A549 (cell line): Measurements from ENCODE around the gene IPO5. TPM values are rescaled to one million over a fixed set of nuclear protein-coding genes. Genes with fewer than 3 reads are reported as not detected.
"Not testable (repeated sequence)": the region's sequence is repeated elsewhere in the genome, so short reads cannot be mapped to it uniquely, and the experiment has no call there.

ENCODE experiments used
- ATAC-seq, 2 experiments: fragments of 200-7000 bp in 1 of 2; fragments of >200 bp in 1 of 2; cut with Nextera tagmentation in 1 of 2; cut with Tn5 transposase in 1 of 2; 3 replicates each; pipeline versions ENCODE4 v1.8.0 to v1.9.1; 2018 to 2020; ENCODE audit warnings: mild to moderate bottlenecking in 1 of 2, moderate library complexity in 1 of 2
- CTCF ChIA-PET: fragments of 300-600 bp; sonication (Branson Sonifier 250); formaldehyde crosslinking; extraction: SDS; loops from one replicate; lab custom pipeline; 2021; ENCODE audit warnings: antibody characterized with exemption, inconsistent platforms; lab: Yijun Ruan, JAX
- POLR2A ChIA-PET: fragments of 350-600 bp; formaldehyde crosslinking; extraction: SDS; loops from one replicate; lab custom pipeline; 2021; ENCODE audit warnings: antibody characterized with exemption, inconsistent platforms; lab: Yijun Ruan, JAX
- DNase-seq, 2 experiments: peaks; one replicate each; pipeline versions ENCODE4 v3.0.0 to v3.0.0-alpha.2; 2011 to 2016; ENCODE audit warnings: low read depth in 1 of 2, low spot score in 1 of 2
- FAIRE-seq: peaks from 2 replicates; lab custom pipeline; 2011; peaks lifted over from hg19 to GRCh38; lab: Jason Lieb, UNC
- H3K27ac ChIP-seq, 2 experiments: fragments of >200 bp; sonication (Bioruptor Twin); formaldehyde crosslinking; 3 replicates each; pipeline ENCODE4 v1.5.1; 2016 to 2017
- H3K4me1 ChIP-seq: fragments of >200 bp; sonication (Bioruptor Twin); formaldehyde crosslinking; 3 replicates; pipeline ENCODE4 v1.6.1; 2016
- H3K4me2 ChIP-seq: fragments of >200 bp; sonication (Bioruptor Twin); formaldehyde crosslinking; 3 replicates; pipeline ENCODE4 v1.6.1; 2016
- H3K4me3 ChIP-seq: fragments of >200 bp; sonication (Bioruptor Twin); formaldehyde crosslinking; 3 replicates; pipeline ENCODE4 v1.5.1; 2016
- H3K9me3 ChIP-seq: fragments of >200 bp; sonication (Bioruptor Twin); formaldehyde crosslinking; 3 replicates; pipeline ENCODE4 v1.6.1; 2016
- CBX2 ChIP-seq: fragments of 200-600 bp; sonication (generic); IDR thresholded peaks from 2 replicates; pipeline ENCODE4 v1.6.1; 2016; ENCODE audit warnings: low read depth, mild to moderate bottlenecking, borderline replicate concordance
- CEBPB ChIP-seq, 2 experiments: fragments of >200 bp in 1 of 2; sonication (Bioruptor Twin) in 1 of 2; formaldehyde crosslinking in 1 of 2; IDR thresholded peaks; 2 replicates each; pipeline ENCODE4 v1.6.1; 2012 to 2016
- ESRRA ChIP-seq: fragments of 150-350 bp; IDR thresholded peaks from 2 replicates; pipeline ENCODE4 v1.6.1; 2014; ENCODE audit warnings: mild to moderate bottlenecking, low read length, borderline replicate concordance
- FOSL2 ChIP-seq, 2 experiments: fragments of 450-650 bp in 1 of 2; fragments of >200 bp in 1 of 2; sonication (Bioruptor Twin) in 1 of 2; formaldehyde crosslinking; IDR thresholded peaks; 2 replicates each; pipeline versions ENCODE4 v1.5.0 to v1.6.1; 2016 to 2020; ENCODE audit warnings: mild to moderate bottlenecking in 1 of 2, moderate library complexity in 1 of 2
- HDAC2 ChIP-seq: fragments of 200-600 bp; sonication (generic); IDR thresholded peaks from 2 replicates; pipeline ENCODE4 v1.6.1; 2016
- HES2 ChIP-seq: fragments of >200 bp; sonication (Bioruptor Twin); formaldehyde crosslinking; IDR thresholded peaks from 2 replicates; pipeline ENCODE4 v1.6.1; 2016
- HMGXB4 ChIP-seq: fragments of 250-450 bp; sonication (Bioruptor Pico); IDR thresholded peaks from 2 replicates; pipeline ENCODE4 v1.5.0; 2021; ENCODE audit warnings: mild to moderate bottlenecking, moderate library complexity, borderline replicate concordance
- HOXA7 ChIP-seq: fragments of 250-450 bp; sonication (Bioruptor Pico); IDR thresholded peaks from 2 replicates; pipeline ENCODE4 v1.5.0; 2020; ENCODE audit warnings: mild to moderate bottlenecking, moderate library complexity
- JUN ChIP-seq, 2 experiments: fragments of >200 bp; sonication (Bioruptor Twin); formaldehyde crosslinking; IDR thresholded peaks; 2 replicates in 1 of 2; 3 replicates in 1 of 2; pipeline ENCODE4 v1.6.1; 2016 to 2017
- JUNB ChIP-seq: fragments of >200 bp; sonication (Bioruptor Twin); formaldehyde crosslinking; IDR thresholded peaks from 2 replicates; pipeline ENCODE4 v1.6.1; 2016
- MYC ChIP-seq: IDR thresholded peaks from 2 replicates; pipeline ENCODE4 v1.6.1; 2012; ENCODE audit warnings: mild to moderate bottlenecking, inconsistent platforms, low read length, improper control_type of control experiment, borderline replicate concordance
- NFE2L2 ChIP-seq: fragments of 150-350 bp; conservative IDR thresholded peaks from 2 replicates; pipeline ENCODE4 v1.6.1; 2014; ENCODE audit warnings: low read length
- NPAS2 ChIP-seq: fragments of 250-450 bp; sonication (Bioruptor Pico); IDR thresholded peaks from 2 replicates; pipeline ENCODE4 v1.8.0; 2022; ENCODE audit warnings: mild to moderate bottlenecking, moderate library complexity, borderline replicate concordance
- NR3C1 ChIP-seq: fragments of >200 bp; sonication (Bioruptor Twin); formaldehyde crosslinking; IDR thresholded peaks from 3 replicates; pipeline ENCODE4 v1.6.1; 2017
- PBX3 ChIP-seq: IDR thresholded peaks from 2 replicates; pipeline ENCODE4 v1.6.1; 2012
- POLR2A ChIP-seq: IDR thresholded peaks from 2 replicates; pipeline ENCODE4 v1.6.1; 2012; ENCODE audit warnings: mild to moderate bottlenecking, low read length
- RAD21 ChIP-seq, 2 experiments: fragments of >200 bp in 1 of 2; sonication (Bioruptor Twin) in 1 of 2; formaldehyde crosslinking in 1 of 2; IDR thresholded peaks in 1 of 2; conservative IDR thresholded peaks in 1 of 2; 2 replicates in 1 of 2; 3 replicates in 1 of 2; pipeline ENCODE4 v1.6.1; 2012 to 2018; ENCODE audit warnings: inconsistent platforms in 1 of 2
- RARB ChIP-seq: fragments of 250-450 bp; sonication (Bioruptor Pico); IDR thresholded peaks from 2 replicates; pipeline ENCODE4 v1.8.0; 2021; ENCODE audit warnings: mild to moderate bottlenecking, moderate library complexity
- RCOR1 ChIP-seq: fragments of 150-350 bp; IDR thresholded peaks from 2 replicates; pipeline ENCODE4 v1.6.1; 2014; ENCODE audit warnings: antibody characterized with exemption, low read length, low read depth
- USF2 ChIP-seq: fragments of 450-650 bp; IDR thresholded peaks from 2 replicates; pipeline ENCODE4 v1.6.1; 2014; ENCODE audit warnings: antibody characterized with exemption
- ZC3H11A ChIP-seq: fragments of 450-650 bp; IDR thresholded peaks from 2 replicates; pipeline ENCODE4 v1.6.1; 2014; ENCODE audit warnings: antibody characterized with exemption, mild to moderate bottlenecking
- ZFP36 ChIP-seq: fragments of 450-650 bp; IDR thresholded peaks from 2 replicates; pipeline ENCODE4 v1.6.1; 2014; ENCODE audit warnings: borderline replicate concordance; ENCODE audit not compliant: partially characterized antibody
- WGBS: methylation state at CpG from one replicate; pipeline ENCODE4 v1.1.6; 2017; ENCODE audit errors: missing lambda C conversion rate; 5-methylcytosine and 5-hydroxymethylcytosine counted together
- polyA plus RNA-seq, 4 experiments: library from polyadenylated mRNA; depleted of rRNA in 3 of 4; stranded (reverse); fragments of >200 nt; fragmentation: RNase III in 1 of 4; extraction: RNeasy Plus Mini Kit Qiagen cat#74134 plus additional on column Dnase treatment in 1 of 4; gene quantifications; 2 replicates in 3 of 4; 3 replicates in 1 of 4; pipeline ENCODE4 v1.2.3, GENCODE V29; 2011 to 2017

Gene IPO5
- polyA plus RNA-seq, 2 of the 4 experiments (the other 2 are of a cell fraction) = 98.4 to 166 TPM

- H3K27ac ChIP-seq, H3K4me2 ChIP-seq, H3K9me3 ChIP-seq, ATAC-seq, DNase-seq, FAIRE-seq, H3K4me3 ChIP-seq, POLR2A ChIA-PET: not testable (repeated sequence)
- H3K4me1 ChIP-seq = peaks cover 14% of the 10 kb centered on the region; the same call in 2 of the 3 replicates
- CTCF ChIA-PET = interaction anchor here (0.8 to 1.4 kb wide), 4 partner anchors 11 to 409 kb away, joined by 3 read pairs; no protein-coding TSS in a partner anchor
- WGBS = 72% methylated on average over 6 of the region's 12 CpGs
These were observed 83.3 kb downstream of the IPO5 start for GRCh38 chr13:98036564-98037302.

- no peak for TF ChIP-seq RARB
- TF ChIP-seq NR3C1 = no peak
- TF ChIP-seq CBX2 = no peak
- TF ChIP-seq HES2 = no peak
- no peak for TF ChIP-seq POLR2A
- no peak for TF ChIP-seq CEBPB (IDR thresholded peaks at IDR 0.05)
- no peak for TF ChIP-seq PBX3
- no peak for TF ChIP-seq JUNB
- TF ChIP-seq FOSL2 (IDR thresholded peaks at IDR 0.05) = no peak
- no peak for TF ChIP-seq FOSL2 (CRISPR knock-in tag; IDR thresholded peaks at IDR 0.05)
- TF ChIP-seq ZFP36 = no peak
- TF ChIP-seq JUN (IDR thresholded peaks at IDR 0.05) = no peak
- 85% methylated on average over 7 of the region's 7 CpGs for WGBS
- Histone ChIP-seq H3K4me3 (no peak overlapping the region), H3K9me3 (no peaks in the 10 kb centered on the region), H3K27ac (no peak overlapping the region), H3K4me1 (peaks cover under 1% of the 10 kb centered on the region; the same call in 1 of the 3 replicates), H3K4me2 (no peak overlapping the region)
- CTCF ChIA-PET = no interaction called here
- FAIRE-seq = no peak
- DNase-seq = no peak
- no peak for ATAC-seq
- POLR2A ChIA-PET = no interaction called here
These were observed 85.8 kb downstream of the IPO5 start for GRCh38 chr13:98039261-98039660.

- Histone ChIP-seq H3K27ac (no peak overlapping the region), H3K4me2 (no peak overlapping the region), H3K4me1 (no peaks in the 10 kb centered on the region), H3K4me3 (no peak overlapping the region), H3K9me3 (no peaks in the 10 kb centered on the region)
- TF ChIP-seq PBX3 (no peak), MYC (no peak), ESRRA (no peak), NFE2L2 (no peak), RCOR1 (no peak)
- POLR2A ChIA-PET = no interaction called here
- CTCF ChIA-PET = no interaction called here
- ATAC-seq (peak; percentile 24 to 60; a peak in 4 of 6 replicates), DNase-seq (no peak), FAIRE-seq (no peak)
- WGBS = 33% methylated on average over 10 of the region's 10 CpGs
These were observed 86.5 kb downstream of the IPO5 start for GRCh38 chr13:98039964-98040363.

GRCh38 chr13:98041081-98041820 lies 87.8 kb downstream of the IPO5 start:
- Histone ChIP-seq H3K4me3 (no peak overlapping the region), H3K4me1 (no peaks in the 10 kb centered on the region), H3K4me2 (no peak overlapping the region), H3K9me3 (no peaks in the 10 kb centered on the region)
- no peak for DNase-seq
- CTCF ChIA-PET = no interaction called here
- no peak for ATAC-seq
- POLR2A ChIA-PET = no interaction called here
- WGBS = 60% methylated on average over 5 of the region's 5 CpGs
- TF ChIP-seq POLR2A (no peak), HMGXB4 (CRISPR knock-in tag) (no peak), USF2 (no peak), HOXA7 (CRISPR knock-in tag) (no peak), ZC3H11A (no peak), NPAS2 (no peak), HDAC2 (no peak), RAD21 (conservative IDR thresholded peaks at IDR 0.05 in 1 of 2, IDR thresholded peaks at IDR 0.05 in 1 of 2) (no peak), PBX3 (no peak)
- TF ChIP-seq, all 56 proteins: peak for 0
- no peak for FAIRE-seq
- H3K27ac ChIP-seq = no peak overlapping the region
